Stimulated activated CD4-positive, alpha-beta T cell treated with anti-CD3 and anti-CD28 coated beads, Interleukin-4, amount 100 ng/mL, for 1 hour (primary cell): ENCODE results near the gene NOC3L.

Experiments
- DNase-seq: peaks from one replicate; pipeline ENCODE4 v3.0.0-alpha.2; 2020

Gene NOC3L

DNA sequence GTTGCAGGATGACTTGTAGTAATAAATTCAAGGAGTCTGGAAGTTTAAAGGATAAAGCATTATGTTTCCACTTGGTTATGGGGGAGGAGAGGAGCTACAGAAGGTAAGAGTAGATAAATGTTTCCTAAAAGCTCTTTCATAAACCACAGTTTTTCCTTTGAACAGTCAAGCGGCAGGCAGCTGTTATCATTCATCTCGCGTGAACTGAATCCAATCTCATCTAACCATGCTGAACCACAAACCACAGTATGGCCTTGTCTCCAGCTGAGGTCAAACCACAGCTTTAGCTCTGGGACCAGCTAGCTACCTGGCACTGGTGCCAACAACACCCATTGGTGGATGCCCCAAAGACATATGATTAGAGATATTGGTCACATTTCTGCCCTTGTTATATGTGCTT is 63.3 kb downstream of the NOC3L start:
- DNase-seq: no peak

DNA sequence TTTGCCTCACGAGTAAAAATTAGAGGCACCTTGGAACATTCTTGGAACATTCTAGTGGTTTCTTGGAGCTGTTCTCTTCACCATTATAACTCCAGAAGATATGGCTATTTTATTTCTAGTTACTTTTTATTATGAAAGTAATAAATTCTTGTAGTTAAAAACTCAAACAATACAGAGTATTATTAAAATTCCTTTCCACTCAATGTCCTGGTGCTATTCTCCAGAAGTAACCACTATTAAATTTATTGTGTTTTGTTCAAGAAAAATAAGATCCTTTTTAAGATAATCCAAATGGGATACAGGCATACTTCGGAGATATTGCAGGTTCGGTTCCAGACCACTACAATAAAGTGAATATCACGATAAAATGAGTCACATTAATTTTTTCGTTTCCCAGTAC is 68.6 kb downstream of the NOC3L start:
- DNase-seq: no peak

DNA sequence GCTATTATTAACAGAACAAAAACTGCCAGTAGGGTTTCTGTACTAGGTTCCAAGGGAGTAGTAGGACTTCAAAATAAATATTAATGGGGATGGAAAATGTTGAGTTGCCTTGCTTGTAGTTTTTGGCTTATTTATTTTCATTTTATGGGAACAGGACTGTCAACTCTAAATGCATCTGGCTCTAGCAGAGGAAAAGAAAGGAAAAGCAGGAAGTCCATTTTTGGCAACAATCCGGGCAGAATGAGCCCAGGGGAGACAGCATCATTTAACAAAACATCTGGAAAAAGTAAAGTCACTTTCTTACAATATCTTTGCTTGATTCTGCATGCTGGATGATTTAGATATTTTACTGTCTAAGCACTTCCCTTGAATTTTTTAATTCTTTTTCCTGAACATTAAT is 69.4 kb downstream of the NOC3L start:
- no peak for DNase-seq

DNA sequence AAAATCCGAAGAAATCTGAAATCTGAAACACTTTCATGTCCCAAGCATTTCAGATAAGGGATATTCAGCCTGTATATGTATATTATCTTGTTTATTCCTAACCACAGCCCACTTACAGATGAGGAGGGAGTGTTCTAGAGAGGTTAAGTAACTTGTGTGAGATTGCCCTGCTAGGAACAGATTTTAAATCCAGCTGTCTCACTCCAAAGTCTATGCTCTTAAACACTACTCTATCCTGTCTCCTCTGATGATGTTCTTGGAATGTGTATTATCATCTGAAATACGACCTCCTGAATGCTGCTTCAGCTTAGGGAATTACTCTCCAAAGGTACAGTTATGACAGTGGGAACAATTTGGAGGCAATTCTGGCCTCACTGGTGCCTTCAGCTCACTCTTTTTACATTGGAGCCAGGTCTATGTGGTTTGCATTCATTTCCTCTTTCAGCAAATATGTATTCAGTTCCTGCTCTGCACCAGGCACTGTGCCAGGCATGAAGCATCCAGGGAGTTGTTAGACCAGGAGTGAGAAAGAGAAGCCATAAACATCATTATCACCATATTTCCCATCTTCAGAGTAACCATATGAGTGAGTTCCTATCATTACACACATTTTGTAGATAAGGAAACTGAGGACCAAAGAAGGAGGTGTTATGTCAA is 70.2 kb downstream of the NOC3L start:
- DNase-seq: no peak

DNA sequence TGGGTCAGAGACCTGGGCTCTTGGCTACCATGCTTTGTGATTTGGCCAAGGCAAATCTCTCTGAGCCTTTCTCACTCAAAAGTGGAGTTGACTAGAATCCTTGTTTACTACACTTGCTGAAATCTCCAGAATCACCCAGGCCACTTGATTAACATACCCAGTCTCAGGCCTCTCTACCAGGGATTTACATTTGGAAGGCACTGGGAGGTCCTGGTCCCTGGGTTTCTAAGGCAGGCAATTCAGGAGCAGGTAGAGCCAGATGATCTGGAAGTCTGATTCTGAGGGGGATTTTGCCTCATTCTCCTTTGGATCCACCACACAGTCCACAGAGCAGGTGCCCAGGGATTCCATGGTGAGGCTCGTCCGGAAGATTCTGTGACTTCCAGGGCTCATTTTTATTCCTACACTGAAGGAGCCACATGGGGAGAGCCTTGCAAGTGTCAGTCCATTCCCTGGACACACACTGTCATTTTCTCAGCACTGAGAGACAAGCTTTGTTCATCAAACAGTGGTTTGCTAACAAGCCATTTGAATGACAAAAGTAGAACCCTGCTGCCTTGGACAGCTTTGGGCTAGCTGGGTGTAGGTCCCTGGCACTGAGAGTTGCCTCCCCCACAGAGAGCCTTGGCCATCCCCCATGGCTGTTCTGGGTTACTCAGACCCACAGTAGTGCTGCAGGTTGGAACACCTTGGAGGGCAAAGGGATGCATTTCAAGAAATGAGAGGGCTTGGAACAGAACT is 74.2 kb downstream of the NOC3L start:
- DNase-seq: no peak

DNA sequence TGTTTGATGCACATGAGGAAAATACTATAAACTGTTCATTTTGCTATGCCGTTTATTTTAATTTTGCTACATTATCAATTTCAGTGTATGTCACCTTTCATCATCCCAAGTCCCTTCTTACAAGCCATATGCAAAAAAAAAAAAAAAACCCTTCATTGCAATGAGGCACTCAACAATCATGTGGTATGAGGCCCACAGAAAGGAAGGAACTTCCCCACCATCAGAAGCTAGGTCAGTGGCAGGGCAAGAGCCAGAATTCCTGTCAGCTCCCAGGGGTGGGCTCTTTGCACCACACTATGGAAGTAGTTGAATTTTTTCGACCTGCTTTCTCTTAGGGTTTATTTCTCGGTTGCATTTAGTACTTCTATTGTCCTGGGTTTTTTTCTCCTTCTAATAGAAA is 75.4 kb downstream of the NOC3L start:
- DNase-seq: no peak

DNA sequence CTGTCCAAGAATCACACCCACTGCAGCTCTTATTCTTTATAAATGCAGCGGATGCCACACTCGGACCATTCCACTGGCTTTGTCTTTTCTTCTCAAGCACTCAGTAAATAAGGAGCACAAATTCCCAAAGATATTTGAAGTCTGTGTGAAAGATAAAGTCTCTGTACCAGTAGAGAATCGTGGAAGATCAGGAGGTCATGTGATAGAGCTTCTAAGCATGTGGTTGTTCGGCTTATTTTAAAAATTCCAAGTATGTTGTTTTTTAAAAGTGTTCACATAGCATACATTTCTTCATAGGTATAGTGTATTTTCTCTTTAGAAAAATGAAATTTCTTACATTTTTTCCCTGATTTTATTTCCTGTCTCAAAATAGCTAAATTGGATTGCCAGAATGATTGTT is 75.8 kb downstream of the NOC3L start:
- DNase-seq: no peak

DNA sequence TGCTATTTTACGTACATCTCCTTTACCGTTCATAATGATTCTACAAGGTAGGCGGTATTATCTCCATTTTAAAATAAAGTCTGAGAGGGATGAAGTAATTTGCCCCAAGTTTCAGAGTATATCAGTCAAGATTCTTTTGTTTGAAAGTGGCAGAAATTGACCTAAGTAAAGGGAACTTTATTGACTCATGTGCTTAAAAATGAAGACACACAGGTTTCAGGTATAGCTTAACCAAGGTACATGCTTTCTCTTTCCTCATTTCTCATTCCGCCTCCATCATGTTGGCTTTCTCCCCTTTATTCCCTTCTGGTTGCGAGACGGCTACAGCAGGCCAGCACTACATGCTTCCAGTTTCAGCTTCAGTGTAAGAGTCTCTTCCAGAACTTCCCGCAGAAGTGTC is 77.5 kb downstream of the NOC3L start:
- DNase-seq: no peak
